ENCODE measurements around the gene ANKIB1. TPM values are rescaled to one million over a fixed set of nuclear protein-coding genes. Genes with fewer than 3 reads are reported as not detected.
"Not testable (repeated sequence)": the region's sequence is repeated elsewhere in the genome, so short reads cannot be mapped to it uniquely, and the experiment has no call there.

The ANKIB1 gene
- total RNA-seq, 1 donor from 2014 or later, result 48.0 TPM

DNA sequence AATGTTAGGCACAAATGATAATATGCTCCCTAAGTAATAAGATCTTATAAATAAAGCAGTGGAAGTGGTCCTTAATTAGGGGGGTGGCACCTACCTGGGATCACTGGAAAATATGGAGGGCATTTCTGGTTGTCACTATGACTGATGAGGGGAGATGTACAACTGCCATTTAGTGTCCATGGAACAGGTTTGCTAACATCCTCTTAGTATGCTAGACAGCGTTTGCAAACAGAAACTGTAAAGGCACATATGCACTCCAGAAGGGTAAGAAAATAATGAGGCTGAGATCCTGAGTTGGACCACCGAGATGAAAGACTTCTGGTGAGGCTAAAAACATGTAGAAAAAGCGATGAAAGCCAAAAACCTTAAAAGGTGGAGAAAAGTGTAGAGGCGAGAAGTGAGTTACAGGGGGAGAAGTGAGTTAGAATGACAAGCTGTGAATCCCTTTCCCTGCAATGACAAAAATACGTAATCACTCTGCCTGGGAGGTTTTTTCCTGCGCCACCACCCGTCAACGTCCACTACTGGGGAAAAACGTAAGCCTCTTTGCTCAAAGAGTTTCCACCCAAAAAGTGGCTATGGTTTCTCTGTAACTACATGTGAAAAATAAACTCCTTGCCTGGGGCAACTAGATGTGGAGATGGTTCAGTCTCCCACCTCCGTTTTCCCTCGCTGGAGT is 827 bp upstream of the ANKIB1 start:
- Histone ChIP-seq H3K36me3 (peaks cover 25% of the 10 kb centered on the region), H3K9me3 (no peaks in the 10 kb centered on the region), H3K4me1 (peaks cover 45% of the 10 kb centered on the region), H3K27ac (peak overlapping the region; percentile 94), H3K27me3 (ENCODE audit: low read depth) (no peaks in the 10 kb centered on the region), H3K4me3 (peak overlapping the region; percentile 87)
- TF ChIP-seq, protein P1, sequence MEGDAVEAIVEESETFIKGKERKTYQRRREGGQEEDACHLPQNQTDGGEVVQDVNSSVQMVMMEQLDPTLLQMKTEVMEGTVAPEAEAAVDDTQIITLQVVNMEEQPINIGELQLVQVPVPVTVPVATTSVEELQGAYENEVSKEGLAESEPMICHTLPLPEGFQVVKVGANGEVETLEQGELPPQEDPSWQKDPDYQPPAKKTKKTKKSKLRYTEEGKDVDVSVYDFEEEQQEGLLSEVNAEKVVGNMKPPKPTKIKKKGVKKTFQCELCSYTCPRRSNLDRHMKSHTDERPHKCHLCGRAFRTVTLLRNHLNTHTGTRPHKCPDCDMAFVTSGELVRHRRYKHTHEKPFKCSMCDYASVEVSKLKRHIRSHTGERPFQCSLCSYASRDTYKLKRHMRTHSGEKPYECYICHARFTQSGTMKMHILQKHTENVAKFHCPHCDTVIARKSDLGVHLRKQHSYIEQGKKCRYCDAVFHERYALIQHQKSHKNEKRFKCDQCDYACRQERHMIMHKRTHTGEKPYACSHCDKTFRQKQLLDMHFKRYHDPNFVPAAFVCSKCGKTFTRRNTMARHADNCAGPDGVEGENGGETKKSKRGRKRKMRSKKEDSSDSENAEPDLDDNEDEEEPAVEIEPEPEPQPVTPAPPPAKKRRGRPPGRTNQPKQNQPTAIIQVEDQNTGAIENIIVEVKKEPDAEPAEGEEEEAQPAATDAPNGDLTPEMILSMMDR (IDR thresholded peaks at IDR 0.05), result no peak
- DNase-seq, result no peak
- intact Hi-C loops (cut with DNase I), result no loop called here
- peak; percentile 13 to 23 for ATAC-seq

DNA sequence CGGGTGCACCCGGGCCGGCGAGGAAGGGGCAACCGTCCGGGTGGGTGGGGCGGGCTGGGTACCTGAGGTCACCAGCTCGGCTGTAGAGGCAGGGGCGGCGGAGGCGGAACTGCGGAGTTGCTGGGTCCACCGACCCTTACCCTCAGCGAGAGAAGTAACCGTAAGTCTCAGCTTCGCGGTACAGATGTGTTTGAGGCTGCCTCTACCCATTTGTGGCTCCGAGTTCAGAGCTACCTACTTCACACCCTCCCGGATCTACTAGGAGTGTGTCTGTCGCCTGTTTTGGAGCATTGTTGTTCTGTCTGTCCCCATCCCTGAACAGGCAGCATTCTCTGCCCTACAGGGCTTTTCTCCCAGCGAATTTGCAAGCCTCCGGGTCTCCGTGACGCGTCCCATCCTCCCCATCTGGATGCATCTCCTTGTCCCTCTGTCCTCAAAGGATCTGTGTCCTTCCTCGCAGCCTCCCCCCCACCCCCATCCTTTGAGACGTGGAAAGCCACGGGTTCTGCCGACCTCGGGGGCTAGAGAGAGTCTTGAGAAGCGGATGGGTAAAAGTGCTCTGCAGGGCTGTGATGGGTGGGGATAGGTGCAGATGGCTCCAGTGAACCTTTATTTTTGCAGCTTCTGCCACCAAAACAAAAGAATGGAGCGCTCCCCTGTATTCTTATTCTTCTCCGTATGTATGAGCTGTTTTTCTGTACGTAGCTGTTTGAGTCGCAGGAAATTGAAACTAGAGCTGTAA is 757 bp downstream of the ANKIB1 start:
- Histone ChIP-seq H3K36me3 (peaks cover 9% of the 10 kb centered on the region), H3K27me3 (ENCODE audit: low read depth) (no peaks in the 10 kb centered on the region), H3K27ac (peak overlapping the region; percentile 94), H3K4me3 (peak overlapping the region; percentile 87), H3K9me3 (no peaks in the 10 kb centered on the region), H3K4me1 (peaks cover 45% of the 10 kb centered on the region)
- TF ChIP-seq, protein P1 (IDR thresholded peaks at IDR 0.05), result peak; percentile 3
- intact Hi-C loops (cut with DNase I), result no loop called here
- ATAC-seq (peak; percentile 38 to 60), DNase-seq (peak; percentile 41)

DNA sequence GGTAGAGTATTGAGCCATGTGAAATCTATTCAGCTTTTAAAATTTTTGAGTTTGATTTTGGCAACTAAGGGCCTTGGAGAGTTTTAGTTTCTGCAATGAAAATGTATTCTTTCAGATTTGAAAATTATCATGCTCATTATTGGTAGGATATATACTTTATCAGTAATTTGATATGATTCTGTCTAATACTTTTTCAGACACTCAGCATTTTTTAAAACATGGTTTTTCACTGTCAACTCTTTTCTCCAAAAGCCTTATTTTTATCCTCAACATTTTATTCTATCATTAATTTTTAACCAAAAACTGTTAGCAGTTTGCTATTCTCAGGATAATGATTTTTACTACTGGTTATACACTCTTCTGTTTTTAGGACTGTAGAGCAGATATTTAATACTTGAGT is 4.8 kb downstream of the ANKIB1 start:
- ATAC-seq (no peak), DNase-seq (no peak)
- H3K27me3 ChIP-seq (ENCODE audit: low read depth), result no peaks in the 10 kb centered on the region
- peaks cover 20% of the 10 kb centered on the region for H3K4me1 ChIP-seq
- H3K36me3 ChIP-seq, result no peaks in the 10 kb centered on the region
- no peak overlapping the region for H3K27ac ChIP-seq
- TF ChIP-seq, protein P1 (IDR thresholded peaks at IDR 0.05), result no peak
- intact Hi-C loops (cut with DNase I), result no loop called here
- H3K9me3 ChIP-seq, result no peaks in the 10 kb centered on the region
- H3K4me3 ChIP-seq, result no peak overlapping the region

DNA sequence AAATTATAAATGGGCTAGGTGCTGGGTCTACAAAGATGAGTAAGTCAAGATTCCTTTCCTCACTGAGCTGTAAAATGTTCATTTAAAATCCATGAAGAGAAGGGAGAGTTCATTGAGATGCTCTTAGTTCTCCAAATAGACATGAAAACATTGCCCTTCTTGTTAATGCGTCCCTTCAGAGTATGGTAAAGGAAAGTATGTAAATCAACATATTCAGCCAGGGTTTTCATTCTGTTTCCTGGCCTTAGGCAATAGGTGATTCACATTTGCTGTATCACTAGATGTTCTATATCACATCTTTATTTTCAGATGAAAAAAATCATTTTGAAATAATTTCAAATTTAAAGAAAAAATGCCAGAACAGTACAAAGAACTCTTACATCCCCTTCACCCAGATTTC is 5.4 kb downstream of the ANKIB1 start:
- H3K4me1 ChIP-seq, result peaks cover 20% of the 10 kb centered on the region
- no peak for DNase-seq
- no peak overlapping the region for H3K27ac ChIP-seq
- no peaks in the 10 kb centered on the region for H3K27me3 ChIP-seq (ENCODE audit: low read depth)
- TF ChIP-seq, protein P1 (IDR thresholded peaks at IDR 0.05), result no peak
- intact Hi-C loops (cut with DNase I), result no loop called here
- no peak overlapping the region for H3K4me3 ChIP-seq
- H3K36me3 ChIP-seq, result no peaks in the 10 kb centered on the region
- ATAC-seq, result no peak
- H3K9me3 ChIP-seq, result no peaks in the 10 kb centered on the region

DNA sequence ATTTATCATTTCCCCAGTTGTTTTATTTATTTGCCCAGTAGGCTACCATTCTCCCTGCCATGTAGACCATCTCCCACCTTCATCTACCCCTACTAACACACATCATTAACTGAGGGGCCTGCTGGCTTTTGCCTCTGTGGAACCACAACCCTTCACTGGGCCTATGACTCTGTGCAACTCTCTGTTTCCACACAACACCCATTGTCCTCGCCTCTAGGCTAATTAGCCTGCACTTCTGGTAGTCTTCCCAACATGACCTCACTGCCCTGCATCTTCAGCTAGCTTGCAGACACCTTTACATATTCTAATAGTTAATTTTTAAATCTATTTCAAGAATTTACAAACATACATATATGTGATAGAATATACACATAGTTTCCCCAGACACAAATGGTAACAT is 7.5 kb downstream of the ANKIB1 start:
- ATAC-seq, result no peak
- TF ChIP-seq, protein P1 (IDR thresholded peaks at IDR 0.05), result no peak
- H3K36me3 ChIP-seq, result no peaks in the 10 kb centered on the region
- DNase-seq, result no peak
- no peaks in the 10 kb centered on the region for H3K9me3 ChIP-seq
- H3K4me1 ChIP-seq, result peaks cover 2% of the 10 kb centered on the region
- H3K27ac ChIP-seq, result no peak overlapping the region
- intact Hi-C loops (cut with DNase I), result no loop called here
- H3K27me3 ChIP-seq (ENCODE audit: low read depth), result no peaks in the 10 kb centered on the region
- no peak overlapping the region for H3K4me3 ChIP-seq

DNA sequence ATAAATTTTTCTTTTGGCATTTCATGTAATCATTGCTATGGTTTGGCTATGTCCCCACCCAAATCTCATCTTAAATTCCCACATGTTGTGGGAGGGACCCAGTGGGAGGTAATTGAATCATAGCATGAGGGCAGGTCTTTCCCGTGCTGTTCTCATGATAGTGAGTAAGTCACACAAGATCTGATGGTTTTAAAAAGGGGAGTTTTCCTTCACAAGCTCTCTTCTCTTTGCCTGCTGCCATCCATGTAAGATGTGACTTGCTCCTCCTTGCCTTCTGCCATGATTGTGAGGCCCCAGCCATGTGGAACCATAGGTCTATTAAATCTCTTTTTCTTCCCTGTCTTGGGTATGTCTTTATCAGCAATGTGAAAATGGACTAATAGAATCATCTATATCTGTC is 9.0 kb downstream of the ANKIB1 start:
- H3K4me3 ChIP-seq; DNase-seq; ATAC-seq; H3K27me3 ChIP-seq (ENCODE audit: low read depth); H3K4me1 ChIP-seq; H3K36me3 ChIP-seq; H3K27ac ChIP-seq; intact Hi-C loops (cut with DNase I); H3K9me3 ChIP-seq: not testable (repeated sequence)
